OCI-M2 (cell line): Measurements from ENCODE around the gene CRTC3.
"Not testable (repeated sequence)": the region's sequence is repeated elsewhere in the genome, so short reads cannot be mapped to it uniquely, and the experiment has no call there.

Experiments used
- DNase-seq: peaks from one replicate; lab custom pipeline; 2025; ENCODE audit not compliant: unreplicated experiment; lab: John Stamatoyannopoulos, UW

Gene CRTC3

GRCh38 chr15:90520365-90520764 is 9.4 kb upstream of the CRTC3 start:
- no peak for DNase-seq

GRCh38 chr15:90523373-90523772 is 6.3 kb upstream of the CRTC3 start:
- no peak for DNase-seq

DNA sequence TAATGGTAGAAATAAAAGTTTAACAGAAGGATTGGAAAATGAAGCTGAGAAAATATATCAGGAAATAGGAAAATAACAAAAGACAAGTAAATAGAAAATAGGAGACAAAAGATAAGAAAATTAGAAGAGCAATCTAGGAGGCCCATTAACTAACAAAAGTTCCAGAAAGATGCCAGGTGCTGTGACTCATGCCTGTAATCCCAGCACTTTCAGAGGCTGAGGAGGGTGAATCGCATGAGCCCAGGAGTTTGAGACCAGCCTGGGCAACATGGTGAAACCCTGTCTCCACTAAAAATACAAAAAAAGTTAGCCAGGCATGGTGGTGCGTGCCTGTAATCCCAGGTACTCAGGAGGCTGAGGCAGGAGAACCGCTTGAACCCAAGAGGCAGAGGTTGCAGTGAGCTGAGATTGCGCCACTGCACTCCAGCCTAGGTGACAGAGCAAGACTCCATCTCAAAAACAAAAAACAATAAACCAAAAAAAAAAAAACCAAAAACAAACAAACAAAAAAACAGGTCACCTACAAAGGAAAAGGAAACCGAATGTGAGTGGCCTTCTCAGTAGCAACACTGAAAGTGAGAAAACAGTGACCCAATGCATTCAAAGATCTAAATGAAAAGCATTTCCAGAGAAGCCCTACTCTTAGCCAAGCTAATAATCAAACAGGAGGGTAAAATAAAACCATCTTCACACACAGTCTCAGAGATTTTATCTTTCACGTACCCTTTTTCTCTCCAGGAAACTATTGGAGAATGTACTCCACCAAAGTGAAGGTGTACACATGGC is 5.5 kb upstream of the CRTC3 start:
- DNase-seq, result not testable (repeated sequence)

DNA sequence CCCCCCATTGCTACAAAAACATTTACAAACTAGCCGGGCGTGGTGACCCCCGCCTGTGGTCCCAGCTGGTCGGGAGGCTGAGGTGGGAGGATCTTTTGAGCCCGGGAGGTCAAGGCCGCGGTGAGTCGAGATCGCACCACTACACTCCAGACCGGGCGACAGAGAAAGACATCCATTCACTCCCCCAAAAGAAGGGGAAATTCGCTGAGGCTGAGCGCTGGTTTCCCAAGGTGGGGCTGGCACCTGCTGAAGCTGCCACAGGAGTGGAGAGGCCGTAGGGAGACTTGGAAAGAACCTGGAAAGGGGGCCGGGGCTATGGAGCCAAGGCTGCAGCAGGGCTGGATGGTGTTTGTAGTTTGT is 732 bp upstream of the CRTC3 start:
- DNase-seq, result no peak

DNA sequence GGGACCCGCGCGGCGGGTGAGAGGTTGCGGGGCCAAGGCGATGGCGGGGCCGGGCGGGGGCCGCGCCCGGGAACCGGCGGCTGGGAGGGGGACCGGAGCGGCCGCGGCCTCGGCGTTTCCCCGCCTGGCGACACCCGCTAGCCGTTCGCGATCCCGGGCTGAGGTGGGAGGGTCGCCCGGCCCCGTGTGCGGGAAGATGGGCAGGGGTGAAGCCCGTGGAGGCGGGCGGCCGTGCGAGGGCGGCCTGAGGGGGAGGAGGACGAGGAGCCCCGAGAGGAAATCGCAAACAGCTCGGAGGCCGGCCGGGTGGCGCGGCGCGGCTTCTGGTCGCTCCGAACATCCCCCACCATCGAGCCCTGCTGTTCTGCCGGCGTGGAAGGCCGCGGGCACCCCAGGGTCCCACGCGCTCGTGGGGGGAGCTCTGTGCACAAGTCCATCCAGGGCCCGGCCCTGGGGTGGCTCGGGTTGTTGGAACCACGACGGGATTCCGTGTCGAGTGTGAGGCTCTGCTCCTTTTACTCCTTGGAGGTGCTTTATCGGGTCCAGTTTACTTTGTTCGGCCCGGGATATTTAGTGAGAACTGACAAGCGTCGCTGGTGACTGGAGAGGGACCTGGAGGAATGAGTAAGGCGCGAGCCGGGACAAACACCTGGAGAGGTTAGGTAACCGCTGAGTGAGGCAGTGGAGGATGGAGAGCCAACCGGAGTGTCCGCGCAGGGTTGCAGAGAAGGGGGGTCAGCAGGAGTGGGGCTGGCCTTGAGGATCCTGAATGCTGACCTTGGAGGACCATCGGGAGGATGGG is 728 bp downstream of the CRTC3 start:
- DNase-seq, result no peak

GRCh38 chr15:90531147-90531546 is 1.4 kb downstream of the CRTC3 start:
- no peak for DNase-seq

DNA sequence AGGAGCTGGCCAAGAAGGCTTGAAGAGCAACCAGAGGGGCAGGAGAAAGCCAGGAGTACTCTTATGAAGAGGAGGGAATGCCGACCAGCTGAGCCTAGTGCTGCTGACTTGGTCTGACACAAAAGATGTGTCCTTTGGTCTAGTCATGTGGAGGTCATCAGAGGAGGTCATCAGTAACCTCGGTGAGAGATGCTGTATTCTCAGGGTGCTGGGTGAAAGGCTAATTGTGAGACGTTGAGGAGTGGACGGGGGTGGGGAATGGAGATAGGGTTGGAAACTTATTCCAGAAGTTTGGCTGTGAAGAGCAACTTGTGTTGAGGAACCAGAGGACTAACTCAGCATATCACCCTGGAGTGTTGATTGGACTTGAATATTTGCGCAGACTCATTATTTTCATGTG is 5.5 kb downstream of the CRTC3 start:
- DNase-seq, result no peak

- no peak for DNase-seq
These were observed 10.1 kb downstream of the CRTC3 start for GRCh38 chr15:90539789-90540188.

GRCh38 chr15:90540768-90541167 is 11.0 kb downstream of the CRTC3 start:
- DNase-seq, result no peak

DNA sequence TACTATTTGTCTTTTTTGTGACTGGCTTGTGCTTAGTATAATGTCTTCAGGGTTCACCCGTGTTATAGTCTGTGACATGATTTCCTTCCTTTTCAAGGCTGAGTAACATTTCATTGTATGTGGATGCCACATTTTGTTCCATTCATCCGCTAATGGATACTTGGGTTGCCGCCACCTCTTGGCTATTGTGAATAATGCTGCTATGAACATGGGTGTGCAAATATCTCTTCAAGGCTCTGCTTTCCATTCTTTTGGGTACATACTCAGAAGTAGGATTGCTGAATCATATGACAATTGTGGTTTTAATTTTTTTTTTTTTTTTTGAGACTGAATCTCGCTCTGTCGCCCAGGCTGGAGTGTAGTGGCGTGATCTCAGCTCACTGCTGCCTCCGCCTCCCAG is 15.4 kb downstream of the CRTC3 start:
- no peak for DNase-seq

DNA sequence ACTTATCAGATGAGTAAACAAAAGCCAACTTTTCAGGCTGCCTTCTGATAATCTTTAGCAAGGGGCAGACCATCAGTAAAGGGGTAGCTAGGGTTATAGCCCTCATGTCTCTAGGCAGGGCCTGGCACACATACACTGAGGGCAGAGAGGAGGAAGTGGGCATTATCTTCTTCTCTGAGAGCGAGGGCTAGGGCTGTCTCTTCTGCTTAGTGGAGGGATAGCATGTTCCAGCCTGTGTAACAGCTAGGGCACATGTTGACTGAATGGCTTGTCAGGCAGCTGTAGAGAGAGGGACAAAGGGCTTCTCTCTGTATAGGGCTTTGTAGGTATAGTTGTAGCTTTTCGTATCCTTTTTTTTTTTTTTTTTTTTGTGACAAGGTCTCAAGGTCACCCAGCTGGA is 17.8 kb downstream of the CRTC3 start:
- DNase-seq, result no peak

DNA sequence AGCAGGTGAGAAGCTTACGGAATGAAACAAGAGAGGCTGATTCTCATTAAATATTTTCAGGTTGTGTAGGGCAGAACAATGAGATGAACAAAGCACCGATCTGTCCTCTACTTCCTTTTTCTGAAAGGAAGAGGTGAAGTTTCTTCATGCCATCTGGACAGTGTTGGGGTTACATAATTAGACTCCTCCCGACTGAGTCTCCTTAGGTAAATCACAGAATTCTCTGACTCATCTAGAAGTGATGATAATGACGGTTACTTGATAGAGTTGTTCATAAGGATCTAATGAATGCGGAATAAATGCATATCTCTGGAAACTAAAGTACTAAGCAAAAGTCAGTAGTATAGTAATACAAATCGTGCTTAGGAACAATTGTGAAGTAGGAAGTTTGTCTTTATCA is 21.2 kb downstream of the CRTC3 start:
- no peak for DNase-seq

GRCh38 chr15:90552162-90552928 is 22.6 kb downstream of the CRTC3 start:
- DNase-seq, result no peak

DNA sequence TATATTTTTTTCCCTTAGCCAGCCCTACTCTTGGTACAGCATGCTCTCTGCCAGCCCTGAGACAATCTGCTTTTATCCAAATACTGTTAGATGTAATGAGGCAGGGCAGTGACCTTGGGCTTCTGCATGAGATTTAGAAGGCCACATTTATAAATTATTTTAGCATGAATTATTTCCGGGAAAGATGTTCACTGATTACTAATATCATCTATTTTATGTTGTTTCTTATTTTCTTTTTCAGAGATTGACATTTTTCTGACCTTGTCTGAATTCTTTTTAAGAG is 23.1 kb downstream of the CRTC3 start:
- DNase-seq, result no peak

DNA sequence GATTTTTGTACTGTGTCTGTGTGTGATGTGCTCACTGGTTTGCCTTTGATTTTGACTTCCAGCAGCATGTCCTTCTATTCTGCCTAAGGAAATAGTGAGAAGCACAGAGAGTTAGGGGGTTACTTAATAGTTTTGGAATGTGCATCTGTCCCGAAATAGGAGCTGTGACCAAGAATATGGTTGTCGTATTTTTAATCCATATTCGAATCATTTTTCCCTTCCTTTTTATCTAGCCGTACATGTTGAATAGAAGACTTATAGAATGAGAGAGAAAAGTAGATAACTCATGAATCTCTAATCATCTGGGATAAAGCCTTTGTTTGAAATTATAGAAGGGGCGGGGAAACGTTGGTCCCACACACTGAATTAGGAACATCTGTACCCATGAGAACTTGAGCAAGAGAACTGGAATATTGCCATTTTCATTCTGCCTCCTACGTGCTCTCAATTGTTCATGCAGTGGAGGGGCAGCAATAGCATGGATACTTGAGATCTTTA is 23.6 kb downstream of the CRTC3 start:
- DNase-seq, result no peak

DNA sequence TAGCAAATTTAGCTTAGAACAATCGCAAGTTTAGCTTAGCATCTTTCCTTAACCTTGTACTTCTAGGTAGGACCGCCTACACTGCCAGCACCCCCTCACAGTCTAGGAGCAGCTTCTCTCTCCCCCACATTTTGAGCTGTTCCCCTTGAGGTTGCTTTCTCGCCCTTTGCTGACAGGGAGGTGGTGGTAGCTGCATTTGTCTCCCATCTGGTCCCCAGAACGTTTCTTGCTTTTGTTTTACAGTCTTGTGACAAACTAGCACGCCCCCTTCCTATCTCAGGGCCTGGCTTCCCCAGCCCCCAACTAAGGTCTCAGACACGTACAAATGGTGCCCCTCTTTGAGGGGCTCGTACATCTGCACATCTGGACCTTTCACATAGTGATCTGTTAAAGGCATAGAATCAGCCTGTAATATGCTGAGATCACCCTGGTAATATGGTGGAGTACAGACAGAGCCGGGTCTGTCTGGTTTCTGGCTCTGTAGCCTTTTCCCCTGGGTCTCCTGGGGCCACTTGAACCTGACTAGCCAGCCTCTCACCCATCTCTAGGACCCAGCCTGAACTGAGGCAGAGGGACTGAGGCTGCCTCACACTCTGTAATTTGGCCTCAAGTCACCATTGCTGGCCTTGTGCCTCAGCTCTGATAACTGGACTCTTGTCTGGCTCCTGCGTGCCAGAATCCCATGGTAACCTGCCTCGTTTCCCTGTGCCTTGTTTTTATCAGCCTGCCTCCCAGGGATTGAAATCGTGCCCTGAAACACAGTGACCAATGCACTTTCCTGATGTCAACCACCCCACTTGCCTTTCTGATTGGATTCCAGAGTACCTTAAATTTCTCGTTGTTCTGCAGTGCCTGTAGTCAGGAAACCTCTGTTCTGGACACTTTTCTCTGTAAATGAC is 27.7 kb downstream of the CRTC3 start:
- DNase-seq, result no peak

- peak; percentile 42 for DNase-seq
These were observed 28.4 kb downstream of the CRTC3 start for GRCh38 chr15:90558171-90558573.

- DNase-seq, result no peak
These were observed 29.4 kb downstream of the CRTC3 start for GRCh38 chr15:90559119-90559518.

DNA sequence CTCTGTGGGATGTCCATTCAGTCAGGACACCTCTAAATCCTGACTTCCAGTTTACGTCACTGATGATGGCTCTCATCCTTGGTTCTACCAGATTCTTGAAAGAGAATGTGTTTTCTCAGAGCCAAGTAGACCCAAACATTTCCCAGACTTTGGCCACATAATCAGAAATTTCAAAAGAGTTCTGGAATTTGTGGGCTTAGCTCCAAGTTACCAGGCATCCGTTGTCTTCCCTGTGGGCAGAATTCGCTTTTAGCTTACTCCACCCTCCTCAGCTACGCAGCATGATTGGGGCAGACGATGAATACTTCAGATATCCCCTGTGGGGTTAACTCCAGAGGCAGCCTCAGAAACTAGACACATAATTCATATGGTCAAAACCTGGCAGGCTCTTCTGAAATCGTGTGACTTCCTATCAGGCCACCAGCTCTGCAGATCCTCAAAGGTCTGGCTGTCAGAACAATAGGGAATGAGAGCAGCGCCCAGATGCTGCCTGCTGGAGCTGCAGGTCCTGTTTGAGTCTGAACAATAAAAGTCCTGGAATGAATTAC is 30.6 kb downstream of the CRTC3 start:
- no peak for DNase-seq
